Activated CD4-positive, alpha-beta T cell treated with anti-CD3 and anti-CD28 coated beads for 48 hours (primary cell): ENCODE measurements around the gene PFDN5.
"Not testable (repeated sequence)": the region's sequence is repeated elsewhere in the genome, so short reads cannot be mapped to it uniquely, and the experiment has no call there.

Experiments used
- DNase-seq: peaks from one replicate; pipeline ENCODE4 v3.0.0-alpha.2; 2020

The PFDN5 gene

DNA sequence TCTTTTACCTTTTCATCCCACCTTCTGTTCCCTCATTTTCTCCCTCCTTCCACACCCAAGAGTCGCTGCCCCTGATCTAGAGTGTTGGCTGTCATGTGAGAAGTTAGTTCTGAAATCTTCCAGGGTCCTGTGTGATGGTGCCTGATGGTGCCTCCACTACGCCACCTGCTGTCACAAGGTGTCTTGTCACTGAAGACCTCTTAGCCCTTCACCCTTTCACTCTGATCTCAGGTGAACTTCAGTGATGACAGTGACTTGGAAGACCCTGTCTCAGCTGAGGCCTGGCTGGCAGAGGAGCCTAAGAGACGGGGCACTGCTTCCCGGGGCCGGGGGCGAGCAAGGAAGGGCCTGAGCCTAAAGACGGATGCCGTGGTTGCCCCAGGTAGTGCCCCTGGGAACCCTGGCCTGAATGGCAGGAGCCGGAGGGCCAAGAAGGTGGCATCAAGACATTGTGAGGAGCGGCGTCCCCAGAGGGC lies 7.6 kb upstream of the PFDN5 start:
- DNase-seq = peak; percentile 72

DNA sequence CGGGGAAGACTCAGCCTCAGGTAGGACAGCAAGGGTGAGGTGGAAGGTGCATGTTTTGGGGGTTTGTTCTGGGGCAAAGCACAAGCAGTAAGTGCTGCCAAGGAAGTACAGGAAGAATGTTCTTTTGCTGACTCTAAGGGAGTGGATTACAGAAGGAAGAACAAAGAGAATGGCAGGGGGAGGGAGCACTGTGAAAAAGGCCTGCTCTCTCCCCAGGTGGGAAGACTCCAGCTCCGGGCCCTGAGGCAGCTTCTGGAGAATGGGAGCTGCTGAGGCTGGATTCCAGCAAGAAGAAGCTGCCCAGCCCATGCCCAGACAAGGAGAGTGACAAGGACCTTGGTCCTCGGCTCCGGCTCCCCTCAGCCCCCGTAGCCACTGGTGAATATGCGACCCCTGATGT lies 7.0 kb upstream of the PFDN5 start:
- DNase-seq = no peak

DNA sequence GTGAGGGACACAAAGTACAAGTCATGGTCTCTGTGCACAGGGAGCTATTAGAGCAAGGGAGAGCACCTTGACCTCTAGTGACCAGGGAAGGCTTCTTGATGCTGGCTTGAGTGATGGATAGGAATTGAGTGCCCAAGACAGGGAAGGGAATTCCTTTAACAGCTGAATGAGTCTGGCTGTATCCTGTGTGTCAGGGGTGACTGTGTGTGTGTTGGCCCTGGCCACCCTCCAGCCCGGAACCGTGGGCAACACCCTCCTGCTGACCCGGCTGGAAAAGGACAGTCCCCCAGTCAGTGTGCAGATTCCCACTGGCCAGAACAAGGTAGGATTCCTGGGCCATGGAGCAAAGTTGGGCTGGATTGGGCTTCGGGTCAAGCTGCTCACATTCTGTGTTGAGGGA lies 5.5 kb upstream of the PFDN5 start:
- no peak for DNase-seq

DNA sequence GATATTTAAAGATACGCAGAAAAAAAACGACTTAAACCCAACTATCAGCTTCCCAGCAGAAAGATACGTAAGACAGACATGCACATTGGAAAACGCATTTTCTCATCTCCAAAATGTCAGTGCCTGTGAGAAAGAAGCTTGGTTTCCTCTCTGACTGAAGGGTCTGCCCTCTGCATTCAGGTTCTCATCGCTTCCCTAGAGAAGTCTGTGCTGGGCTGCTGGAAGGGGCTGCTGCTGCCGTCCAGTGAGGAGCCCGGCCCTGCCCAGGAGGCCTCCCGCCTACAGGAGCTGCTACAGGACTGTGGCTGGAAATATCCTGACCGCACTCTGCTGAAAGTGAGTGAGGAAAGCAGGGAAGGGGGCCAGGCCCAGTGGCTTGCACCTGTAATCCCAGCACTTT lies 4.7 kb upstream of the PFDN5 start:
- no peak for DNase-seq

DNA sequence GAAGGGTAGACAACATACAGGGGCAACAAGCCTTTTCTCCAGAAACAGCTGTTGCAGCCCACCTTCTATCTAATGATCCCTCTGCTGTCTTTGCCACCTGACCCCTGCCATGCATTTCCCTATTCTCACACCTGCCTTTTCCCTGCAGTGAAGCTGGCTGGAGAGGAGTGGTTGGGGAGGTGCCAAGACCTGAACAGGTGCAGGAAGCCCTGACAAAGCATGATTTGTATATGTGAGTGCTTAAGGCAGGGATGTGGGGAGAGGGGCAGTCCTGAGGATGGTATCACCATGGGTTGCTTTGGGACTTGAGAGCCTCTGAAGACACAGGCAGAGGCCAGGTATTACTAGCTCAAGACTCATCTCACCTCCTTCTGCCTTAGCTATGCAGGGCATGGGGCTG lies 2.9 kb upstream of the PFDN5 start:
- DNase-seq = no peak

DNA sequence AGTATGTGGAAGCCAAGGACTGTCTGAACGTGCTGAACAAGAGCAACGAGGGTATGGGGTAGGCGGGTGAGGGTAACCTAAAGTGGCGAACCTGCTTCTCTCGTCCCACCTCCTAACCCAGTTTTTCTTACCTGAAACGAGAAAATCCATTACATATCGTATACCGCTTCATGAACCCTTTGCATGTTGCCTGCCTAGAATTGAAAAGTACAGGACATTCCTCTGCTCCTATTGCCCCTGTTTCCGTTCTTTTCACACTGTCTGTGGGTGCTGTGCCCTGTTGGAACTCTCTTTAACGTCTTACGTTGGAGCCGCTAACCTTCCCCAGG lies 513 bp downstream of the PFDN5 start:
- DNase-seq = no peak

DNA sequence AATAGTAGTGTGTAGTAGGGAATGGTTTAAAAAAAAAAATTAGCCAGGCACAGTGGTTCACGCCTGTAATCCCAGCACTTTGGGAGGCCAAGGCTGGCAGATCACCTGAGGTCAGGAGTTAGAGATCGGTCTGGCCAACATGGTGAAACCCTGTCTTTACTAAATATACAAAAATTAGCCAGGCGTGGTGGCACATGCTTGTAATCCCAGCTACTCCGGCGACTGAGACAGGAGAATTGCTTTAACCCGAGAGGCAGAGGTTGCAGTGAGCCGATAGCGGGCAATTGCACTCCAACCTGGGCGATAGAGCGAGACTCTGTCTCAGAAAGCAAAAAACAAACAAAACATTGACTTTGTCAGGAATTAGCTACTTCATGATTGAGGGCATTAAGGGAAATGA lies 1.8 kb downstream of the PFDN5 start:
- DNase-seq = not testable (repeated sequence)

DNA sequence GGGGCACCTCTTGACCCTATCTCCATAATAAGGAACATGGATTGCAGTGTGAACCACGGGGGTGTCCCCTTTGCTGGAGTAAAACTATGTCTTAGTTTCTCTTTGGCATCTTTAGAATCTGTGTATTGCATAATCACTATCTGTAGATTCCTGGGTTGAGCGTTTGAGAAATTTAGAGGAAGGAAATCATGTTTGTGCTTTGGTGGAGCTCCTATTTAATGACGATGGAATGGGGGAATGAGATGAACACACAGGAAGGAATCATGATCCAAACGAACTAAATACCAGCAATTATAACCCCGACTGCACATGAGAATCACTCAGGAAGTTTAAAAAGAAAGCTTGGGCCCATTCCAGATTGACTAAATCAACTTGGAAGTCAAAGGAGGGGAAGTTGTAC lies 2.8 kb downstream of the PFDN5 start:
- no peak for DNase-seq

DNA sequence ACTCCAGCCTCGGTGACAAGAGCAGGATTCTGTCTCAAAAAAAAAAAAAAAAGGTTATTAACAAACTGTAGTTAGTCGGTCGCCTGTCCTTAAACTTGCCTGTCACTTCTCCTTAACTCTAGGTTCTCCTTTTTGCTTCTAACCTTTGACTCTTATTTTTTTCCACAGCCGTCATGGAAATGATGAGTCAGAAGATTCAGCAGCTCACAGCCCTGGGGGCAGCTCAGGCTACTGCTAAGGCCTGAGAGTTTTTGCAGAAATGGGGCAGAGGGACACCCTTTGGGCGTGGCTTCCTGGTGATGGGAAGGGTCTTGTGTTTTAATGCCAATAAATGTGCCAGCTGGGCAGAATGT lies 3.7 kb downstream of the PFDN5 start:
- peak; percentile 51 for DNase-seq

DNA sequence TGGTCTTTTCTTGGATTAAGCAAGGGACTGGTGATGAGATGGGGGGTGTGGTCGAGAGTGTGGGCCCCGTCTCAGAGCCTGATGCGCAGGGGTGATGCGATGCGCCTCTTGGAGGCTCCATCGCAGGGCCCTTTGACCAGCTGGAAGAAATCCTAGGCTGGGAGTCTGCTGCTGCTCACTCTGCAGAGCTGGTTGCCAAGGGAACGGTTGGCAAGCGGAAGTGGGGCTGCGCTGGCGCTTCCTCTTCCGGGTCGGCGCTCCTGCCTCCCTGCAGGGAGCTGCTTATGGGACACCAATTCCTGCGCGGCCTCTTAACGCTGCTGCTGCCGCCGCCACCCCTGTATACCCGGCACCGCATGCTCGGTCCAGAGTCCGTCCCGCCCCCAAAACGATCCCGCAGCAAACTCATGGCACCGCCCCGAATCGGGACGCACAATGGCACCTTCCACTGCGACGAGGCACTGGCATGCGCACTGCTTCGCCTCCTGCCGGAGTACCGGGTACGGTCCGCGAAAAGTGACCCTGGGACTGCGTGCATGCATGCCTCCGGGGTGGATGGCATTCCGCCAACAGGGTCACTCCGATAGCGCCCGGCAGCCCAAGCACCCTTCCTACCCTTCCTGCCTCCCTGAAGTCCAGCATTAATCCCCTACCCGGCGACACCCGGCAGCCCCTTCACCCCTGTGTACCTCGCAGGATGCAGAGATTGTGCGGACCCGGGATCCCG lies 4.3 kb downstream of the PFDN5 start, which contains the start of gene MYG1:
MYG1 (plus strand) TSS at position 242 of the 727 bp plus-strand sequence; CDS start at position 285, 43 bp downstream.
- peak; percentile 90 for DNase-seq

DNA sequence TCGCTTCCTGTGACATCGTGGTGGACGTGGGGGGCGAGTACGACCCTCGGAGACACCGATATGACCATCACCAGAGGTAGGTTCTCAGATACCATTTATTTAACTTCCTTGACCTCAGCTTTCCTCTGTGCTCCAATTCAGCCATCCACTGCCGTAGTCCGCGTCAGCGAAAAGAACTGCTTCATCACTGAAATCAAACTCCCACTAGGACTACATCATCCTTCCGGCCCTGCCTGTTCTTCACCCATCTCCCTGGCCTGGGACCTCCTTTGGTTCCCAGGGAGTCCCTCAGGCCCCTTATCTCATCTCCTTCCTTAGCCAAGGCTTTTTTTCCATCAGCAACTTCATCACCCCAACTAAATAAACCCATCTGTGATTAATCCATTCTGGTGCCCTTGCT lies 4.8 kb downstream of the PFDN5 start:
- peak; percentile 37 for DNase-seq

DNA sequence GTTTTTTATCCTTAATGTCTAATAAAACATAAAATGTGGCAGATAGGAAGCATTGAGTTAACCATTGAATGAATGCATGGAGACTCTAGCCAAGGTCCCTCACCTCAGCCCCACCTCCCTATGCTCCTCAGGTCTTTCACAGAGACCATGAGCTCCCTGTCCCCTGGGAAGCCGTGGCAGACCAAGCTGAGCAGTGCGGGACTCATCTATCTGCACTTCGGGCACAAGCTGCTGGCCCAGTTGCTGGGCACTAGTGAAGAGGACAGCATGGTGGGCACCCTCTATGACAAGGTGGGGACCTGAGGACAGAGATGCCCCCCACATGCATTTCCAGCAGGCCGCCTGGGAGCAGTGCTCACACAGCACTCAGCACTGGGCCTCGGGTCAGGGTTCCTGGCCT lies 7.6 kb downstream of the PFDN5 start:
- DNase-seq = no peak

DNA sequence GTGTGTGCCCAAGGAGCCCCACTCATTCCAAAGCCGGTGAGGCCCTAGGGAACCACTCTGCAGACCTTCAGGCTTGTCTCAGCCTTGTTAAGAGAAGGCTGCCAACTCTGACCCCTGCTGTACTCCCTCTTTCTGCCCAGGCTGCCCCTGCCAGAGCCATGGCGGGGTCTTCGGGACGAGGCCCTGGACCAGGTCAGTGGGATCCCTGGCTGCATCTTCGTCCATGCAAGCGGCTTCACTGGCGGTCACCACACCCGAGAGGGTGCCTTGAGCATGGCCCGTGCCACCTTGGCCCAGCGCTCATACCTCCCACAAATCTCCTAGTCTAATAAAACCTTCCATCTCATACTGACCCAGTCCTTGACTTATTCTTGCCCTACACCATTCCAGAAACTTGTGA lies 11.5 kb downstream of the PFDN5 start:
- DNase-seq = no peak

DNA sequence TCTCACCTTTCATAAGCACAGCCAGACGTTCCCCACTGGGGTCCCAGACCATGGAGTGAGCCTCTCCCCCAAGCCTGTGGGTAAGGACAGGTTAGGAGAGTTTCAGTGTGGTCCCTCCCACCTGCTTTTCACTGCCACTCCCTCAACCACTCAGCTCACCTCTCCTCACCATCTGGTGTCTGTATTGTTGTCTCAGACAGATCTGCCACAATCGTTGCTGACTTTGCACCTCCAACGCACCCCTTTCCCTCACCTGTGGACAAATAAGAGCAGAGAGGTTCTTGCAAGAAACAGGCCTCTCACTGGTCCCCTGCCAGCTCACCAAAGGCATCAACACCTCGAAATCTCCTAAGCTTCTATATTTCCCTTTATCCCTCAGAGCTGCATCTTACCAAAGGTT lies 12.9 kb downstream of the PFDN5 start:
- DNase-seq = no peak

DNA sequence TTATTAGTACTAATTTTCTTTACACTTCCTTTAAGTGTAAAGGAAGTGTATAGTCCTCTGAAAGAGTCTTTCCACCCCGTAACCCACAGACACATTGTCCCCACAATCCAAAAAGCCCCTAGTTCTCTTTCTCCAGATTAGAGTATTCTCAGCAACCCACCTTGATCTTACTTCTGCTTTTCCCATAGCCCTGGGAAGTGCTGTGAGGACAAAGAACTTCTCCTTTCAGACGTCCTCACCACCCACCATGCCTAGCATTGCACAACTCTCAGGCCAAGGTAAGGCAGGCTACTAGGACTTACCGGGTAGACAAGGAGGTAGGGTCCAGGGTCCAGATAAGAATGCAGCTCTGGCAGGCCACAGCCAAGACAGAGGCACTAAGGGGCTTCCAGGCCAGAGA lies 18.7 kb downstream of the PFDN5 start:
- no peak for DNase-seq

DNA sequence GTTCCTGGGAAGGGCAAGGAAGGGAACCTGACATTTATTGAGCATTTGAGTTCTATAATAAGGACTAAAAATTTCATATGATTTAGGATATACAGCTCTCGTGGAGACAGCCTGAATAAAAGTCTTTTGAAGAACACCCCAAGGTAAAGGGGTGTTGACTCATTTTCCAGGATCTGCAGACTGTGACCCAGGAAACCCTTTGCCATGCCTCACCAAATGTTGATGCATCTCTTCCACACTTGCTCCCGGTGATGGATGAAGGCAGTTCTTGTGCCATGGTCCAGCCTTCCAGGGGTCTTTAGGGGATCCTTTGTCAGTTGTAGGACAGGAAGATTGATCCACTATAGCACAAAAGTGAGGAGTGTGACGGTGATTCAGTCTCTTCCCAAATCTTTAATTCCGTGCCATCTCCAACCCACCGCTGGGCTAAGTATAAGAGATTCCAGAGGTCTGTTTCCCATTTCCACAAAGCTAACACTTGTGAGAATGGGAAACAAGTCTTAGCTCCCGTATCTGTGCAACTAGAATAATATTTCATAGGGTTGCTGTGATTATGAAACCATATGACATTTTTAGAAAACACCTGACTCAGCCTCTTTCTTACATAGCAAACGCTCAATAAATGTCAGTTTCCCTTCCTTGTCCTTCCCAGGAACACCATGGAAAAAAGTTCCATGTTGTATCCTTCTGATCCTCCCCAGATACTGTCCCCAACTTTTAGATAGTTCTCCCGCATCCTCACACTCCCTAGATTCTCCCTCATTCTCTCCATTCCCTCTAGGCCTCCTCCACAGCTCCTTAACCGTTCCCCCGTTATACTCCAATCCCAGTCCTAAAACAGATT lies 25.2 kb downstream of the PFDN5 start:
- no peak for DNase-seq

DNA sequence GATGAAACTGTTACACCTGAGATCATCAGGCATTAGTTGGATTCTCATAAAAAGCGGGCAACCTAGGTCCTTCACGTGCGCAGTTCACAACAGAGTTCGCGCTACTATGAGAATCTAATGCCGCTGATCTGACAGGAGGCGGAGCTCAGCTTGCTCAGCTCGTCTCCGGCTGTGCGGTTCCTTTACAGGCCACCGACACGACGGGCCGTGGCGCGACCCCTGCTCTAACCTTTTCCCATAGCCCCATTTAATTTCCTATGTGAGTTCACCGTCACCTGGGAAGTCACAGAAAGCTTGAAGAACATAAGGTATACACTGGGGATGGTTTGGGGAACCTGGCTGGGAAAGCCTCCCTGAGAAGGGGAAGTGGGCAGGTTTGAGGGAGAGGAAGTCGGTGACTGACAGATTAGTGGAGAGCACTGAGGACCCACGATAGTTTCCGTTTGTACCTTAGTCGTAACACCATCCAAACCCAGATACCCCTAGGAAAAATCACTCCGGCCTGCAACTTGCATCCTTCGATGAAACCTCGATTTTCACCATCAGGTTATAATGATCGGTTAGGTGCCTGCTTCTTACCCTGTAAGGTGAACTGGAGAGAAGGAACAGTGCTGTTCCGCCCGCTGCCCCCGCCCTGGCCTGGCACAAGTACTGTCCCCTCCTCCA lies 28.9 kb downstream of the PFDN5 start:
- DNase-seq = peak; percentile 71

DNA sequence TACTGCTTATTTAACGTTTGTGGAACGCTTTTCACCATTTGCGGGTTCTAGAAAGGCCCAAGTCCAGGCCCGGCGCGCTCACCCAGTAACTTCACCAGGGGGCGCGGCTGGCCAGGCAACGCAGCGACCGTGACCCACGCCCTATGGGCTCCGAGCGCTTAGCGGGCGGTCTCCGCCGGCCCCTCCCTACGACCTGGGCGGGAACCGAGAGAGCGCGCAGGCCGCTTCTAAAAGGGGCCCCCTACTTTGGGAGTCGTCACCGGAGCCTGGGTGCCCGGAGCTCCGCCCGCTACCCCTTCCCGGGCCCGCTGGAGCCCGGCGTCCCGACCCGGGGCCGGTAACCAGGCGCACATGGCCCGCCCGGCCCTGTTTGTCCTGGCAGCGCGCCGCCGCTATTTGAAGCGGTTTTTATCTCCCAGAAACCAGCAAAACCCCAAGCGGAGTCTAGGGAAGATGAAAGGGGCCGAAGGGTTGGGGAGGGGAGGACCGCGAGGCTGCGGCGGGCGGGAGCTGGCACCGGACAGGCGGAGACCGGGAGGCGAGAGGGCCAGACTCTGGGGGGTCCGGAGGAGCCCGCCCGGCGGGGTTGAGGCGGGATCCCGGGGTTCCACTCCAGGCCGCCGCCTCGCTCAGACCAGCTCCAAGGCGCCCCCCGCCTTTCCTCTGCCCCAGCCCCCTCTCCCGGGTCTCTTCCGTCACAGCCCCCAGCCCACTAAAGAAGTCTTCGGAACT lies 29.6 kb downstream of the PFDN5 start:
- peak; percentile 92 for DNase-seq

DNA sequence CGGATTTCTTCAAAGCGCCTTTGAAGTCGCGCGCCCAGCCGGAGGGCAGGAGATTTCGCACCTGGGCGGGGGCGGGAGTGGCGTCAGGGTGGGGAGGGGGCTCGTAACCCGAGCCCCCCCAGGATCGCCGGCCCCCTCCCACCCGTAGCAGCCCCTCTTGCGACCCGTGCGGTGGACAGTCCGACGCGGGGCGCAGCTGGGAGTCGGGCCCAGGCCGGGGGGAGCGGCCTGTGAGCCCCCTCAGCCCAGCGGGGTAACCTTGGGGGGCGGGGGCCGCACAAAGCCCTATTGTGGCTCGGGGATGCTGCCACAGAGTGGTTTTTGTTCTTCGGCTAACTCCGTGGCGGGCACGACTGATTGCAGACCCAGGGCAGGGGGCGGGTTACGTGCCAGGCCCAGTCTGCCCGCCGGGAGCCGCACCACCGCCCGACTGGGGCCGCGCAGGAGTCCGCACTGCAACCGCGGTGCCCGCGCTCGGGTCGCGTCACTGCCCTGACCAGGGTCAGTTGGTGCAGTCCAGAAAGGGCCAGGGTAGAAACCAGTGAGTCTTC lies 30.2 kb downstream of the PFDN5 start:
- peak; percentile 46 for DNase-seq

DNA sequence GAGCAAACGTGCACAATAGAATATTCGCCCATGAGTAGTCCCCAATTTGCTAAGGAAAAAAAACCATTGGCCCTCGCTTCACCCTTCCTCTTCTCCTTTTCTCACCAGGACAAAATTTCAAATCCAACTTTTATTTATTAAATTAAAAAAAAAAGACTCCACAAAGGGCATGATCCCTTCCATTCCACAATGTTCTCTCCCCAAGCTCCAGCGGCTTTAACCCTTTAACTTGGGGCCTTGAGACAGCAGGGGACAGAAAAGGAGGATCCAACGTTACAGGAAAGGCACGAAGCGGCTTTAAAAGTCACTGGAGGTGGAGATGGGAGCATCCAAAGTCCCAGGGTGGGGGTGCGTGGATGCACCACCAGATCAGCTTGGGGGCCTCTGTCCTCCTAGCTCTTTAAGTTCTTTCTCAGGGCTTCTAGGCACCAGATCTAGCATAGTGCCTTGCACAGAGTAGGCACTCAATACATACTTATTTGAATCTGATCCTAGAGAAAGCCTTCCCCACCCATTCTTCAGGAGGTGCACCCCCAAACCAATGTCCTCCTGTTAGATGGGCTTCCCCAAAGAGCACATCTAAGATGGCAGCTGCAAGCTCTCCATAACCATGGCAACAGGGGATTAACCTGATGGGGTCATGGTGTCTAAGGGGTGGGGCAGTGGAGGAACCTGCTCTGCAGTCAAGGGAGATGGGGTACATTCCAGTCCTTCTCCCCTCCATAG lies 31.3 kb downstream of the PFDN5 start:
- no peak for DNase-seq

DNA sequence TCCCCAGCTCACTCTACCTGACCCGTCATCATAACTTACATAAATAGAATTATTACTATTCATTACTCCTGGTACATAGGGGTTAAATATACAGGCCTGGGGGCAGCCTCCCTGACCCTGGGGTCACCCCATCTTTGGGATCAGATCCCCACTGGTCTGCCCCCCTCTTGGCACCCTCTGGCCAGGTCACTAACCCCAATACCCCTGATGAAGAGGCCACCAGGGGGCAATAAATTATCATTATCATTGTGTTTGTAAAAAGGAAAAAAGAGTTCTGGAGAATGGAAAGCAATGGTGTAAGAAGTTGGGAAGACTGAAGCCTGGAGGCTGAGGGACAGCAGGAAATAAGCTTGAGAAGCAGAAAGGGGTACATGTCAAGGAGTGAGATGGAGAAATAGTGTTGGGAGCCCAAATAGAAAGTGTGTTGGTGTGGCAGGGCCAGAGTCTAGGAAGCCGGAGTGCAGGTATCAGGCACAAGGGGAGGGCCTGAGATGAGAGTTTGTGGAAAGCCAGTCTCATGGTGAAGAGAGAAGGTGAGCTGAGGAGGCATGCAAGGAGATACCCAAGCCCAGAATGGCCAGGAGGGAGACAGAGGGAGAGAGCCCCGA lies 32.2 kb downstream of the PFDN5 start:
- DNase-seq = no peak

DNA sequence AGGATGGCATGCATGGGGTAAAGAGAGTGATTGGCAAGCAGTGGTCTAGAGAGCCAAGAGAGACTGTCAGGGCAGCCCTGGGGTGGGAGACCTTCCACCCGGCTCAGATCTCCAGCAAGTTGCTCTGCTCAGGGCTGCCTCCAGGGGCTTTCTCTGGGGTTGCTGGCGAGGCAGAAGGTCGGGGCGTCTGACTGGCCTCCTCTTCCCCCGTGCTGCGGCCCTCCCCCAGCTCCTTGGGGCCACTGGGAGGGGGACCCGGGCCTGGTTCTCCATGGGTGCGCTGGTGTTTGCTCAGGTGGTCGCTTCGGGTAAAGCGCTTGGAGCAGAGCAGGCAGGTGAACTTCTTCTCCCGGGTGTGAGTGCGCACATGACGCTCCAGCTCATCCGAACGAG lies 32.7 kb downstream of the PFDN5 start:
- DNase-seq = peak; percentile 43
